KMS-11 (cell line): ENCODE results near the gene C10orf67.
"Not testable (repeated sequence)": the region's sequence is repeated elsewhere in the genome, so short reads cannot be mapped to it uniquely, and the experiment has no call there.

Experiments
- H2AFZ ChIP-seq: fragments of 200-600 bp; sonication (generic); 2 replicates; pipeline ENCODE4 v1.6.1; 2016; ENCODE audit warnings: antibody characterized with exemption, mixed run types, low read depth
- H3K27ac ChIP-seq: fragments of 200-600 bp; sonication (generic); 2 replicates; pipeline ENCODE4 v1.6.1; 2016; ENCODE audit warnings: mild to moderate bottlenecking, mixed run types
- H3K27me3 ChIP-seq: fragments of 200-600 bp; sonication (generic); 2 replicates; pipeline ENCODE4 v1.6.1; 2017; ENCODE audit warnings: mild to moderate bottlenecking, low read depth, mixed run types, moderate library complexity; ENCODE audit not compliant: insufficient read depth
- H3K36me3 ChIP-seq: fragments of 200-600 bp; sonication (generic); 2 replicates; pipeline ENCODE4 v1.6.1; 2017; ENCODE audit warnings: mild to moderate bottlenecking, mixed run types; ENCODE audit not compliant: insufficient read depth
- H3K4me1 ChIP-seq: fragments of 200-600 bp; sonication (generic); 2 replicates; pipeline ENCODE4 v1.6.1; 2016; ENCODE audit warnings: mild to moderate bottlenecking, low read depth, mixed run types; ENCODE audit not compliant: poor library complexity, severe bottlenecking
- H3K4me2 ChIP-seq: fragments of 200-600 bp; sonication (generic); 2 replicates; pipeline ENCODE4 v1.7.0; 2016; ENCODE audit warnings: mild to moderate bottlenecking, mixed run types
- H3K4me3 ChIP-seq: fragments of 200-600 bp; sonication (generic); IDR thresholded peaks from 2 replicates; pipeline ENCODE4 v1.6.1; 2017; ENCODE audit warnings: low read depth, low read length, mixed read lengths; ENCODE audit not compliant: insufficient read depth
- H3K79me2 ChIP-seq: fragments of 200-600 bp; sonication (generic); 2 replicates; pipeline ENCODE4 v1.6.1; 2016; ENCODE audit warnings: low read depth, mixed run types; ENCODE audit not compliant: insufficient read depth
- H3K9ac ChIP-seq: fragments of 200-600 bp; sonication (generic); 2 replicates; pipeline ENCODE4 v1.6.1; 2016; ENCODE audit warnings: mild to moderate bottlenecking, mixed run types
- H4K20me1 ChIP-seq: fragments of 200-600 bp; sonication (generic); 2 replicates; pipeline ENCODE4 v1.6.1; 2016; ENCODE audit warnings: mild to moderate bottlenecking, mixed run types; ENCODE audit not compliant: insufficient read depth
- TF ChIP-seq, protein P1 (sequence below): fragments of 200-600 bp; sonication (generic); conservative IDR thresholded peaks from 2 replicates; pipeline ENCODE4 v1.6.1; 2017; ENCODE audit warnings: low read depth, mild to moderate bottlenecking, antibody characterized with exemption, low read length, moderate library complexity, mixed read lengths

Gene C10orf67

DNA sequence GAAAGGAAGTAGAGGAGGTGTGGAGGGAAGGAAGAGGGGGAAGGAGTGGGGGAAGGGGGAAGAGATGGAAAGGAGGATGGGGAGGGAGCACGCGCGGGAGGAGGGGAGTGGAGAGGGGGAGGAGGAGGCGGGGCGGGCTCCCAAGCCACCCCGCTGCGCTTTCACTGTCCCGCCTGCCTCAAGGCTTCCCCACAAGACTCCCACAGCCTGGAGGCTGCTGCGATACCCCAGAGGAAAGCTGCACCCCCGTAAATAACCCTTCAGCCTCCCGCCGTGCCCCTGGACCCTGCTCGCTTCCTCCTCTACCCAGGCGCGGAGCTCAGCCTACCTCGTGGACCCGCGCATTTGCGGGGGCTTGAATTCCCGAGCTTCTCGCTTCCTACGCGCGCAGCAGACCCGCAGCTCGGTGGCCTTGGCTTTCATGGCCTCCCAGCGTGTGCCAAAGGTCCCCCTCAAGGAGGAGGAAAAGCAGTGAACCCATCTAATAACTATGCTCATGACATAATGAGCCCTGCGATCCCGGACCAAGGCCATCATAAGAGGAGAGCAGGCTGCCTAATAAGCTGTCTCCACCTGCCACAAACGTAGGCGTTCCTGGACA, at the start of gene C10orf67:
Gene C10orf67 (minus strand): TSS at position 557 of the 601 bp plus-strand sequence. CDS start 23 bp downstream, at position 534.
- no peak within 1 kb of the TSS for H3K4me3 ChIP-seq
- no peak within 1 kb of the TSS for H3K27ac ChIP-seq
- no peaks in the 10 kb centered on the region for H3K36me3 ChIP-seq
- H3K9ac ChIP-seq, result peak within 1 kb of the TSS; percentile 42; the same call in 1 of the 2 replicates
- H3K79me2 ChIP-seq, result no peaks in the 10 kb centered on the region
- no peaks in the 10 kb centered on the region for H3K27me3 ChIP-seq
- H4K20me1 ChIP-seq, result no peaks in the 10 kb centered on the region
- TF ChIP-seq, protein P1, sequence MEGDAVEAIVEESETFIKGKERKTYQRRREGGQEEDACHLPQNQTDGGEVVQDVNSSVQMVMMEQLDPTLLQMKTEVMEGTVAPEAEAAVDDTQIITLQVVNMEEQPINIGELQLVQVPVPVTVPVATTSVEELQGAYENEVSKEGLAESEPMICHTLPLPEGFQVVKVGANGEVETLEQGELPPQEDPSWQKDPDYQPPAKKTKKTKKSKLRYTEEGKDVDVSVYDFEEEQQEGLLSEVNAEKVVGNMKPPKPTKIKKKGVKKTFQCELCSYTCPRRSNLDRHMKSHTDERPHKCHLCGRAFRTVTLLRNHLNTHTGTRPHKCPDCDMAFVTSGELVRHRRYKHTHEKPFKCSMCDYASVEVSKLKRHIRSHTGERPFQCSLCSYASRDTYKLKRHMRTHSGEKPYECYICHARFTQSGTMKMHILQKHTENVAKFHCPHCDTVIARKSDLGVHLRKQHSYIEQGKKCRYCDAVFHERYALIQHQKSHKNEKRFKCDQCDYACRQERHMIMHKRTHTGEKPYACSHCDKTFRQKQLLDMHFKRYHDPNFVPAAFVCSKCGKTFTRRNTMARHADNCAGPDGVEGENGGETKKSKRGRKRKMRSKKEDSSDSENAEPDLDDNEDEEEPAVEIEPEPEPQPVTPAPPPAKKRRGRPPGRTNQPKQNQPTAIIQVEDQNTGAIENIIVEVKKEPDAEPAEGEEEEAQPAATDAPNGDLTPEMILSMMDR, result no peak
- peak within 1 kb of the TSS; percentile 52 for H3K4me2 ChIP-seq
- peak within 1 kb of the TSS; percentile 94 for H2AFZ ChIP-seq
- H3K4me1 ChIP-seq, result no peaks in the 10 kb centered on the region

DNA sequence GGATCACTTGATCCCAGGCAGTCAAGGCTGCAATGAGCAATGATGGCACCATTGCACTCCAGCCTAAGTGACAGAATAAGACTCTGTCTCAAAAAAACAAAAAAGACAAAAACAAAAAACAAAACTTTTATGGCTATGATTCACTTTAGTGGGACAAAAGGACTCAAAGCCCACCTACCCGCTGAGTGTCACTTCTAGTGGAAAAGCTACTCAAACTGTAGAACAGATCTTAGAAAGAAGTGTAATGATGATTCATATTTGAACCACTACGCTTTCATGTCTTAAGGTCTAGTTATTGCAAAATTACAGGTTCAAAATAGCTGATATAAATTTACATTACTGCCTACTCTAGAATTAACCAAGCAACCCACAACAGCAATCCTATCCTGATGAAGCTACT, 47.2 kb upstream of the C10orf67 start:
- H3K9ac ChIP-seq, result no peak overlapping the region
- H3K79me2 ChIP-seq, result no peaks in the 10 kb centered on the region
- H3K27ac ChIP-seq, result no peak overlapping the region
- no peaks in the 10 kb centered on the region for H4K20me1 ChIP-seq
- no peak overlapping the region for H3K4me2 ChIP-seq
- H2AFZ ChIP-seq, result no peak overlapping the region
- H3K4me1 ChIP-seq, result no peaks in the 10 kb centered on the region
- no peaks in the 10 kb centered on the region for H3K36me3 ChIP-seq
- no peak overlapping the region for H3K4me3 ChIP-seq
- H3K27me3 ChIP-seq, result no peaks in the 10 kb centered on the region
- TF ChIP-seq, protein P1, result no peak

DNA sequence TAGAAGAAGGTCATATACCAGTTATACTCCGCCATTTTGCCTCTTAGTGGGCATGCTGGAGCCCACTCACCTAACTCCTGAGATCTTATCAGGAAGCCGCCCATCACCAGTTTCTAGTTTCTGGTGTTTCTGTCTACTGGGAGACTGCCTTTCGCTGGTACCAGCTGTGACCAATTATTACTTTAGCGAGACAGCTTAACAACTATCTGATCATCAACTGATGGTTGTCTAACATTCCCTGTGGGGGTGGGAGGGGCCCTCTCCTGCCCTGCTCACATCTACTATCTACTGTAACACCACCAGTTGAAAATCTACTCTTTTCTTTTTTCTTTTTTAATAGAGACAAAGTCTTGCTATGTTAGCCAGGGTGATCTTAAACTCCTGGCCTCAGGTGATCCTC, 46.2 kb upstream of the C10orf67 start:
- Histone ChIP-seq H3K9ac (no peak overlapping the region), H3K36me3 (no peaks in the 10 kb centered on the region), H3K4me3 (no peak overlapping the region), H4K20me1 (no peaks in the 10 kb centered on the region), H2AFZ (no peak overlapping the region), H3K79me2 (no peaks in the 10 kb centered on the region), H3K27me3 (no peaks in the 10 kb centered on the region), H3K27ac (no peak overlapping the region), H3K4me1 (no peaks in the 10 kb centered on the region), H3K4me2 (no peak overlapping the region)
- TF ChIP-seq, protein P1, result no peak

DNA sequence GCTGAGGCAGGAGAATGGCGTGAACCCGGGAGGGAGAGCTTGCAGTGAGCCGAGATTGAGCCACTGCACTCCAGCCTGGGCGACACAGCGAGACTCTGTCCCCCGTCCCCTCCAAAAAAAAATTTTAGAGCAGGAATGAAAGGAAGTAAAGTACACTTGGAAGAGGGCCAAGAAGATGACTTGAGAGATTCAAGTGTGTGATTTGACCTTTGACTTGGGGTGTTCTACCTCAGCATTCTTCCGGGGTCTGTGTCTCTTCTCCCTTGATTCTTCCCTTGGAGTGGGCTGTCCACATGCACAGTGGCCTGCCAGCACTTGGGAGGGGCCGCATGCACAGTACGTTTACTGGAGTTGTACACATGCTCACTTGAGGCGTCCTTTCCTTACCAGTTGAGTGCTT, 45.8 kb upstream of the C10orf67 start:
- not testable (repeated sequence) for H3K27me3 ChIP-seq, H2AFZ ChIP-seq, H3K79me2 ChIP-seq, H3K4me3 ChIP-seq, H3K9ac ChIP-seq, H3K4me1 ChIP-seq, H3K27ac ChIP-seq, H4K20me1 ChIP-seq, H3K4me2 ChIP-seq, H3K36me3 ChIP-seq

DNA sequence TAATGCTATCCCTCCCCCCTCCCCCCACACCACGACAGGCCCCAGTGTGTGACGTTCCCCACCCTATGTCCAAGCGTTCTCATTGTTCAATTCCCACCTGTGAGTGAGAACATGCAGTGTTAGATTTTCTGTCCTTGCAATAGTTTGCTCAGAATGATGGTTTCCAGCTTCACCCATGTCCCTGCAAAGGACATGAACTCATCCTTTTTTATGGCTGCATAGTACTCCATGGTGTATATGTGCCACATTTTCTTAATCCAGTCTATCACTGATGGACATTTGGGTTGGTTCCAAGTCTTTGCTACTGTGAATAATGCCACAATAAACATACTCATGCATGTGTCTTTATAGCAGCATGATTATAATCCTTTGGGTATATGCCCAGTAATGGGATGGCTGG, 42.9 kb upstream of the C10orf67 start:
- H2AFZ ChIP-seq, H3K9ac ChIP-seq, H3K36me3 ChIP-seq, H4K20me1 ChIP-seq, H3K4me2 ChIP-seq, H3K27ac ChIP-seq, H3K27me3 ChIP-seq, H3K79me2 ChIP-seq, H3K4me3 ChIP-seq, H3K4me1 ChIP-seq: not testable (repeated sequence)
